ENCODE data around the gene BNIP3.

BNIP3 gene

DNA sequence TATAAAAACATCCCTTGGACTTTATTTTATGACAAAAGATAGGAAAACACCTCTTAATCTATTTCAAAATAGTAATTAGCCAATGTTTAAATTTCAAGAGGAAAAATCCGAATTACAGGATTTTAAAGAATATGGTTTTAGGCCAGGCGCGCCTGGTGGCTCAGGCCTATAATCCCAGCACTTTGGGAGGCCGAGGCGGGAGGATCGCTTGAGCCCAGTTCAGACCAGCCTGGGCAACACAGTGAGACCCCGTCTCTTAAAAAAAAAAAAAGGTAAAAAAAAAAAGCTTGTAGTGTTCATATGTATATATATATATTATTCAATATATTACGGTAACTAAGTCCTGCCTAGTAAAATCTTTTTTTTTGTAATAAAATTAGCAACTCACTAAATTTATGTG, 1.4 kb downstream of the BNIP3 start:
- Histone ChIP-seq H3K79me2 (ENCODE audit: control insufficient read depth, low read length) (peaks cover 68% of the 10 kb centered on the region), H3K4me2 (ENCODE audit: low read length) (peak overlapping the region; percentile 91), H4K20me1 (ENCODE audit: control insufficient read depth, insufficient read depth, low read depth, low read length) (peaks cover 33% of the 10 kb centered on the region), H3K27me3 (ENCODE audit: control insufficient read depth, low read length) (no peaks in the 10 kb centered on the region), H3F3A (ENCODE audit: control insufficient read depth, insufficient read depth) (no peaks in the 10 kb centered on the region), H3K9me3 (ENCODE audit: control insufficient read depth, insufficient read depth, low read length) (no peaks in the 10 kb centered on the region), H3K9me2 (replicated peaks; ENCODE audit: control insufficient read depth, low read length) (no peaks in the 10 kb centered on the region), H3K27ac (ENCODE audit: low read depth, low read length) (no peak overlapping the region), H3K36me3 (ENCODE audit: control insufficient read depth, low read length) (peaks cover 46% of the 10 kb centered on the region), H3K4me1 (ENCODE audit: control insufficient read depth, low read length) (peaks cover 40% of the 10 kb centered on the region), H3K4me3 (ENCODE audit: low read length) (peak overlapping the region; percentile 92)
- no peak for TF ChIP-seq EZH2phosphoT487 (IDR thresholded peaks at IDR 0.05; ENCODE audit: borderline replicate concordance, low read length)

DNA sequence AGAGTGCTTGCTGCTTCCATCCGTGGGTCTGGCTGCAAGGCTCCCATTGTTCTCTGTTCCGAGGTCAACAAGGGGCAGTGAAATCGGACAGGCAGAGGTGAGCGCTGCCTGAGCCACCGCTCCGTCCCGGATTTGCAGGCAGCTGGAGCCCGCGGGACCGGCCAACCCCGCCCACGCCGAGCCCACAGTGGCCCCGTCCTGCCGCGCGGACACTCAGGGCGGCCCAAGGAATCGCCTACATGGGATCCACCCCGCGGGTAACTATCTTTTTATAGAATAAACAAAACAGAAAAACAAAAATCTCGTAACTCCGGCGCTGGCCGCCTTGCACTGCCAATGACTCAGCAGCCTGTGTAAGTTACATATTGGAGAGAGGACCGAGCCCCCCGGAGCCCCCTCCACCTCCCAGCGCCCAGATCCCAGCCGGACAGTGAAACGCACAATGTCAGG, 1.9 kb downstream of the BNIP3 start:
- Histone ChIP-seq H3K4me3 (ENCODE audit: low read length) (peak overlapping the region; percentile 15), H3K4me1 (ENCODE audit: control insufficient read depth, low read length) (peaks cover 40% of the 10 kb centered on the region), H3K9me3 (ENCODE audit: control insufficient read depth, insufficient read depth, low read length) (no peaks in the 10 kb centered on the region), H3K9me2 (replicated peaks; ENCODE audit: control insufficient read depth, low read length) (no peaks in the 10 kb centered on the region), H3K4me2 (ENCODE audit: low read length) (peak overlapping the region; percentile 91), H4K20me1 (ENCODE audit: control insufficient read depth, insufficient read depth, low read depth, low read length) (peaks cover 33% of the 10 kb centered on the region), H3K27ac (ENCODE audit: low read depth, low read length) (no peak overlapping the region), H3K36me3 (ENCODE audit: control insufficient read depth, low read length) (peaks cover 50% of the 10 kb centered on the region), H3K27me3 (ENCODE audit: control insufficient read depth, low read length) (no peaks in the 10 kb centered on the region), H3F3A (ENCODE audit: control insufficient read depth, insufficient read depth) (no peaks in the 10 kb centered on the region), H3K79me2 (ENCODE audit: control insufficient read depth, low read length) (peaks cover 73% of the 10 kb centered on the region)
- no peak for TF ChIP-seq EZH2phosphoT487 (IDR thresholded peaks at IDR 0.05; ENCODE audit: borderline replicate concordance, low read length)
- TF ChIP-seq, protein P1, sequence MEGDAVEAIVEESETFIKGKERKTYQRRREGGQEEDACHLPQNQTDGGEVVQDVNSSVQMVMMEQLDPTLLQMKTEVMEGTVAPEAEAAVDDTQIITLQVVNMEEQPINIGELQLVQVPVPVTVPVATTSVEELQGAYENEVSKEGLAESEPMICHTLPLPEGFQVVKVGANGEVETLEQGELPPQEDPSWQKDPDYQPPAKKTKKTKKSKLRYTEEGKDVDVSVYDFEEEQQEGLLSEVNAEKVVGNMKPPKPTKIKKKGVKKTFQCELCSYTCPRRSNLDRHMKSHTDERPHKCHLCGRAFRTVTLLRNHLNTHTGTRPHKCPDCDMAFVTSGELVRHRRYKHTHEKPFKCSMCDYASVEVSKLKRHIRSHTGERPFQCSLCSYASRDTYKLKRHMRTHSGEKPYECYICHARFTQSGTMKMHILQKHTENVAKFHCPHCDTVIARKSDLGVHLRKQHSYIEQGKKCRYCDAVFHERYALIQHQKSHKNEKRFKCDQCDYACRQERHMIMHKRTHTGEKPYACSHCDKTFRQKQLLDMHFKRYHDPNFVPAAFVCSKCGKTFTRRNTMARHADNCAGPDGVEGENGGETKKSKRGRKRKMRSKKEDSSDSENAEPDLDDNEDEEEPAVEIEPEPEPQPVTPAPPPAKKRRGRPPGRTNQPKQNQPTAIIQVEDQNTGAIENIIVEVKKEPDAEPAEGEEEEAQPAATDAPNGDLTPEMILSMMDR (IDR thresholded peaks at IDR 0.05; ENCODE audit: low read depth, low read length, poor library complexity, severe bottlenecking): no peak

DNA sequence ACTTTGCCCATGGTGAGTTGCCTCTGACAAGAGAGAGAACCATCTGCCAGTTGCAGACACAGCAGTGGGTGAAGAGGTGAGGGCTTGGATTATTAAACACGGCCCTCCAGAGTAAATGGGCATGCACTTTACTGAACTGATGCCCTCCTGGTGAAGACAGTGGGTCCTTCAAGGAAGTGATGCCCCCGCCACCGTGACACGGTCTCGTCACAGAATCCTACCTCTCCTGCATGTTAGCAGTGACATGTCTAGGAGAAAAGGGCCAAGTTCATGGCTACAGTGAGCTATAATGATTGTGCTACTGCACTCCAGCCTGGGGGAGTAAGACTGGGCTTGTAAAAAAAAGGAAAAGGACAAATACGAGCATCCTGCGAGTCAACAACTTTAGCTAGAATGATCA, 2.4 kb downstream of the BNIP3 start:
- H4K20me1 ChIP-seq (ENCODE audit: control insufficient read depth, insufficient read depth, low read depth, low read length): peaks cover 33% of the 10 kb centered on the region

DNA sequence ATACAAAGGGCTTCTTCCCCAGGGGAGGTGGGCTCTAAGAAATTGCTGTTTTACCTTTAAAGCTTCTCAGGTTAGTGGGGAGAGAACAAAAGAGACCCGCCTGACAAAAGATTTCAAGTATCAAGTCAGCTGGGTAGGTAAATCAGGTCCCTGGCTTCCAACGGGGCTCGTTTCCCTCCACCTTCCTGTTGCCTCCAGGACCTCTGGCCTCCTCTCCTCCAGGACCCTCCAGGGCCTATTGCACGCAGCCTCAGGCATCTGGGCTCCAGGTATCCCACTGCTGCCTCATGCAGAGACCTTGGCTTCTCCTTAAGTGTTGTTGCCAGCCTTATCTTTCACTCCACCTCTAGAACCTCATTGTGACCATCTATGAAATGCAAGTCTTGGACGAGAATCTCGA, 2.9 kb downstream of the BNIP3 start:
- Histone ChIP-seq H3K9me2 (replicated peaks; ENCODE audit: control insufficient read depth, low read length) (no peaks in the 10 kb centered on the region), H4K20me1 (ENCODE audit: control insufficient read depth, insufficient read depth, low read depth, low read length) (peaks cover 33% of the 10 kb centered on the region), H3K9me3 (ENCODE audit: control insufficient read depth, insufficient read depth, low read length) (no peaks in the 10 kb centered on the region), H3F3A (ENCODE audit: control insufficient read depth, insufficient read depth) (no peaks in the 10 kb centered on the region), H3K36me3 (ENCODE audit: control insufficient read depth, low read length) (peaks cover 59% of the 10 kb centered on the region), H3K79me2 (ENCODE audit: control insufficient read depth, low read length) (peaks cover 83% of the 10 kb centered on the region), H3K4me1 (ENCODE audit: control insufficient read depth, low read length) (peaks cover 40% of the 10 kb centered on the region), H3K4me3 (ENCODE audit: low read length) (peak overlapping the region; percentile 15; the same call in 1 of the 2 replicates), H3K27ac (ENCODE audit: low read depth, low read length) (no peak overlapping the region), H3K27me3 (ENCODE audit: control insufficient read depth, low read length) (no peaks in the 10 kb centered on the region), H3K4me2 (ENCODE audit: low read length) (peak overlapping the region; percentile 91)
- TF ChIP-seq EZH2phosphoT487 (IDR thresholded peaks at IDR 0.05; ENCODE audit: borderline replicate concordance, low read length): no peak
- TF ChIP-seq, protein P1 (IDR thresholded peaks at IDR 0.05; ENCODE audit: low read depth, low read length, poor library complexity, severe bottlenecking): no peak

More for the DNA sequence above, 2.4 kb downstream of the BNIP3 start:
- Histone ChIP-seq H3K27ac (ENCODE audit: low read depth, low read length) (no peak overlapping the region), H3K4me1 (ENCODE audit: control insufficient read depth, low read length) (peaks cover 40% of the 10 kb centered on the region), H3K9me2 (replicated peaks; ENCODE audit: control insufficient read depth, low read length) (no peaks in the 10 kb centered on the region), H3K4me2 (ENCODE audit: low read length) (peak overlapping the region; percentile 91), H3K27me3 (ENCODE audit: control insufficient read depth, low read length) (no peaks in the 10 kb centered on the region), H3F3A (ENCODE audit: control insufficient read depth, insufficient read depth) (no peaks in the 10 kb centered on the region), H3K4me3 (ENCODE audit: low read length) (peak overlapping the region; percentile 15), H3K9me3 (ENCODE audit: control insufficient read depth, insufficient read depth, low read length) (no peaks in the 10 kb centered on the region), H3K79me2 (ENCODE audit: control insufficient read depth, low read length) (peaks cover 78% of the 10 kb centered on the region), H3K36me3 (ENCODE audit: control insufficient read depth, low read length) (peaks cover 54% of the 10 kb centered on the region)
- TF ChIP-seq, protein P1 (IDR thresholded peaks at IDR 0.05; ENCODE audit: low read depth, low read length, poor library complexity, severe bottlenecking): no peak
- TF ChIP-seq EZH2phosphoT487 (IDR thresholded peaks at IDR 0.05; ENCODE audit: borderline replicate concordance, low read length): no peak

Data from DOHH2 (cell line).